CD4-positive, alpha-beta T cell treated with Interleukin-10 for 1 hour (primary cell): ENCODE results near the gene SOX3.

Source experiments
- DNase-seq: peaks from one replicate; pipeline ENCODE4 v3.0.0-alpha.2; 2020

The SOX3 gene

DNA sequence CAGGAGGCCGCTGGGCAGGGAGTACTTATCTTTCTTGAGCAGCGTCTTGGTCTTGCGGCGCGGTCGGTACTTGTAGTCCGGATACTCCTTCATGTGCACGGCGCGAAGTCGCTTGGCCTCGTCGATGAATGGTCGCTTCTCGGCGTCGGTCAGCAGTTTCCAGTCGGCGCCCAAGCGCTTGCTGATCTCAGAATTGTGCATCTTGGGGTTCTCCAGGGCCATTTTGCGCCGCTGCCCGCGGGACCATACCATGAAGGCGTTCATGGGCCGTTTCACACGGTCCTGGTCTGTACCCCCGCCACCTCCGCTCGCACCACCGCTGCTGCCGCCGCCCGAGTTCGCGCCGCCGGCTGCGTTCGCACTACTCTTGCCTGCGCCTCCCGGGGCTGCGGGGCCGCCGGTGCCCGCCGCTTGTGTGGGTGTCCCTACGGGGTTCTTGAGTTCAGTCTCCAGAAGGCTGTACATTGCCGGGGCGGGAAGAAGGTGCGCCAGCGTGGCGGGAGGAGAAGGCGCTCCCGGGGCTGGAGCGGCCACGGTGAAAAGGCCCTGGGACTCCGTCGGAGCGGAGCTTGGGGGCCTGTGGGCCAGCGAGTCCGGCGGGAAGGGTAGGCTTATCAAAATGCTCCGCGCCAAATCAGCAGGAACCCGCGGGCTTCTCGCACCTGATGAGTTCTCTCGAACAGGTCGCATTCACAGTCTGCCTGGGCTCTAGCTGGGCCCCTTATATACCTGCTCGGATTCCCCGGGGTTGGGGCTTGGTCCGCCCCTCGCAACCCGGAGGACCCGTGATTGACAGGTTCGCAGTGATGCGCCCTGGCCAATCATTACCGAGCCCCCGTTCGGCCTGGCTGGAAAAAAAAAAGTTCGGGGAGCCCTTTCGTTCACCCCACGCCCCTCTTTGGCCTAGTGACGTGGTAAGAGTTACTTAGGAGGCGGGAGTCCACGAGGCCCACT is at the start of gene SOX3:
Gene SOX3 (minus strand): TSS at position 699 of the 954 bp plus-strand sequence. CDS start 9 bp downstream, at position 690.
- DNase-seq = no peak

GRCh38 chrX:140548985-140549384 is 44.1 kb upstream of the SOX3 start:
- DNase-seq = no peak

- no peak for DNase-seq
Observed at GRCh38 chrX:140526171-140526570, 21.3 kb upstream of the SOX3 start.

DNA sequence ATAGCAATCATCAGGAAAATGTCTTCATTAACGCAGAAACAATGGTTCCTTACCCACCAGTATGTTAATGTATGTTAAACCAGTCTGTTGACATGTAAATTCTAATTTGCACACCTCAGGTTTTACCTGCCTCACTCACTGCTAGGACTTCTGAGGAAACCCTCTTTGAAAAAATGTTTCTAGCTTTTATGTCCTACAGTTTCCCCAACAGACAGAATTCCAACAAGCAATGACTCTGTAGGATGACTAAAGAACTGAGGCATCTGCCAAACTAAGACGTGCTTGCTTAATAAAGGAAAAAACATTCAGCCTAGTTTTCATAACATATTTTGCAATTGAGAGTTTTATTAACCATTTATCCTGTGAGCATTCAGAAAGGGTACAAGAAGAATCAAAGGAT is 20.6 kb upstream of the SOX3 start:
- no peak for DNase-seq

DNA sequence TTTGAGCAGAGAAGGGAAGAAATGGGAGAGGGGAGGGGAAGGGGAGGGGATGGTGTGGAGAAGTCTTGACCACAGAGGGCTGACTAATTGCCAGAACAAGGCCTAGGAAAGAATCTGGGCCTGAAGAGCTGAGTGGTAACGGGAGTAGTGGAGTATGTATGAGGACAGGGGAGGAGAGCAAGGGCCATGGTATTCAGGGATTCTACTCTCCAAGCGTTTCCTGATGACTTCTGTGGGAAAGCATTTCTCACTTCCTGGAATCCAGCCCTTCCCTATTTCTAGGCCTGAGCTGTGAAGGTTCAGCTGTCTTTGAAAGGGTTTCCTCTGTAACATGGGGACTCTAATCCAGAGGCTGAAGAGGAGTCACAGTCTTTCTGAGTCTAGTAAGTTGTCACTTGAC is 19.7 kb upstream of the SOX3 start:
- no peak for DNase-seq

DNA sequence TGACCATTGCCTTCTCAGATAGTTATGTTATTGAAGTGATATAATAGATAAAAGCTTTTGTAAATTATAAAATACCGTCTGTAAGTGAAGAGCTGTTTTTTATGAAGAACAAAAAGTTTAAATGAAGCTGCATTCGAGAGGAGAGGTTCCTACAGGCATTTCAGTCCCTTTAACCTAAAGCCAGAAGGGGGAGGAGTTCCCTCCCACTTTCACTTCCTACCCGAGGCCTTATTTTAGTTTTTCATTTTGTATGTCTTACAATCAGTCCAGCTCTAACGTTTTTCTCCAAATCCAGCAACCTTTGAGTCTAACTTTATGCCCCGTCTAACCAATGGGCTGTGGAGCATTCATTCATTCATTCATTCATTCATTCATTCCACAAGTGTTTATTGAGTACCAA is 16.5 kb upstream of the SOX3 start:
- DNase-seq = no peak

GRCh38 chrX:140514554-140514953 is 9.7 kb upstream of the SOX3 start:
- DNase-seq = no peak

- DNase-seq = no peak
Observed at GRCh38 chrX:140510895-140511295, 6.0 kb upstream of the SOX3 start.

- DNase-seq = no peak
Observed at GRCh38 chrX:140510306-140510676, 5.4 kb upstream of the SOX3 start.

DNA sequence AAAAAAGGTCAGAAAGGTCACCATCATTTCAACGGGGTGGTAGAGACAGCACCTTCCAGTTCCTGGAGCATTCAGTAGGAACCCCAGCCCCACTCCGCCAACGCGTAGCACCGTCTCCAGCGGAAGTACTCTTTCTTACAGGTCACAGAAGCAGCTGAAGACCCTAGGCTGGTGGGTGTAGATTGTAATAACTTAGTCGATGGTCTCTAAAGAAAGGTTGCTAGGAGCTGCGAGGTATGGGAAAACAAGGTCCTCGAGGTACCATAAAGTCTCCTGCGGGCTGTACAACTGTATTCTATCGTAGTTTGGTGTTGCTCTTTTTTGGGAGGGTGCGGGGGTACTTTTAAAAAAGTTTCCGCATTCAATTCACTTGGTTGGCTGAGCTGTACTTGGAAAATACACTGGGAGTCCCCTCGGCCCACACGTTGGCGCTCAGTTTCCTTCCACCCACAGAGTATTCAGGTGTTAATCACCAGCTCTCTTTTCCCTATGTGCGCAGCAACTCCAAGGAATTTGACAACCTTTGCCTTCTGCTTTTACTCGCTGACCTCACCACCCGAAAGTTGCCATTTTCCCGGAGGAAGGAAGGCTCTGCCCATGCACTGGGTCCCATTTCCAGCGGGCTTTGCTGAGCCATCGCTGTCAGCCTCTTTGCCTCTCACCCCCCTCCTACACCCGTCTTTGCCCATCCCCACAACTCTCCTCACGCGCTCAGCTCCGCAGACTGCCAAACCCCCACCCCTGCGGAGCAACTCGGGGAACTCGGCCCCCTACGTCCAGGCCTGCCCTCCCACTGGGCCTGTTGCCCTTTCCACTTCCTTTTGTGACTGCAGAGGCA is 4.8 kb upstream of the SOX3 start:
- DNase-seq = no peak

DNA sequence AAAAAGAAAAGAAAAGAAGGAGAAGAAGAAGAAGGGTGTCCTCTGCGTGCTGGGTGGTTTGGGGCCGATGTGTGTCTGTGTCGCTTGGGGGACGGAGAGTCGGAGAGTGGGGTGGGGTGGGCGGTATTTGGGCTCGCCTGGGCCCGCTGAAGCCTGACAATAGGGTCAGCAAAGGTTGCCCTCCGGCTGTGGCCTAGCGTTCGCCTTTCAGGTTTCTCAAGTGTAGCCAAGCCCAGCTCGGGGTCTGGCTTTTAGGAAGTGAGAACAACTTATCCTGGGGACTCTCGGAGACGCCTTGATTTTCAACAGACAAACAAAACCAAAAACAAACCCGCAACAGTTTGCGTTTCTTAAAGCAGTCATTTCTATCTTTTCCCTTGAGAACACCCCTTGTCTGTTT is 4.1 kb upstream of the SOX3 start:
- DNase-seq = no peak

- DNase-seq = no peak
Observed at GRCh38 chrX:140507982-140508305, 3.1 kb upstream of the SOX3 start.

- DNase-seq = no peak
Observed at GRCh38 chrX:140507223-140507981, 2.5 kb upstream of the SOX3 start.

- no peak for DNase-seq
Observed at GRCh38 chrX:140505421-140506337, 810 bp upstream of the SOX3 start.

DNA sequence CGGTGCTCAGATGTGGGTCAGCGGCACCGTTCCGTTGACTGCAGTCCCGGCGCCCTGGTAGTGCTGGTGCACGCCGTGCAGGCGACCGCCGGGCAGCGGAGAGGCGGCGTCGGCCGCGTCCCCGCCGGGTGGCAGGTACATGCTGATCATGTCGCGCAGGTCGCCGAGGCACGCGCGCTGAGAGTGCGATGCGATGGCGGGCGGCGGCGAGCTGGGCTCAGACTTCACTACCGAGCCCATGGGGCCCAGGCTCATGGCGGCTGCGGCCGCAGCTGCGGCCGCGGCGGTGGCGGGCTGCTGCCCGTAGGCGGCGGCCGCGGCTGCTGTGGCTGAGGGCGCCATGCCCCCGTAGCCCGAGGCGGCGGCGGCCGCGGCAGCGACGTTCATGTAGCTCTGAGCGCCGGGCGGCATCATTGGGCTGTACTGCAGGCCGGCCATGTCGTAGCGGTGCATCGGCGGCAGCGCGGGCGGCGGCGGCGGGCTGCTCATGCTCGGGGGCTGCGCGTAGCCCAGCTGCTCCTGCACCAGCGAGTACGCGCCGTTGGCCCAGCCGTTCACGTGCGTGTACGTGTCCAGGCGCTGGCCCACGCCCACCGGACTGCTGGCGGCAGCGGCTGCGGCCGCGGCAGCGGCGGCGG is 1.0 kb downstream of the SOX3 start:
- DNase-seq = no peak

- DNase-seq = no peak
Observed at GRCh38 chrX:140503238-140503601, 1.6 kb downstream of the SOX3 start.

- no peak for DNase-seq
Observed at GRCh38 chrX:140502491-140503237, 2.2 kb downstream of the SOX3 start.

GRCh38 chrX:140501940-140502468 is 2.9 kb downstream of the SOX3 start:
- DNase-seq = no peak

GRCh38 chrX:140501321-140501720 is 3.5 kb downstream of the SOX3 start:
- no peak for DNase-seq

- DNase-seq = no peak
Observed at GRCh38 chrX:140500441-140500840, 4.4 kb downstream of the SOX3 start.

DNA sequence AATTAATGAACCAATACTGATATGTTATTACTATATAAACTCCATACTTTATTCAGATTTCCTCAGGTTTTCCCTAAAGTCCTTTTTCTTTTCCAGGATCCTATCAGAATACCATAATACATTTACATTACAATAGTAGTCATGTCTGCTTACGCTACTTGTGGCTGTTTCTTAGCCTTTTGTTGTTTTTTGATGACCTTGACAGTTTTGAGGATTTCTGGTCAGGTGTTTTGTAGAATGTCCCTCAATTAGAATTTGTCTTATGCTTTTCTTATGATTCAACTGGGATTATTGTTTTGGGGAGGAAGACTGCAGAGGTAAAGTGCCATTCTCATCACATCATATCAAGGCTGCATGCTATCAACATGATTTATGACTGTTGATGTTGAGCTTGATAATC is 9.1 kb downstream of the SOX3 start:
- DNase-seq = no peak
